GM18505 (cell line): ENCODE results near the gene AQP12B.
"Not testable (repeated sequence)": the region's sequence is repeated elsewhere in the genome, so short reads cannot be mapped to it uniquely, and the experiment has no call there.

ENCODE experiments used
- ATAC-seq: cut with Tn5 transposase; IDR thresholded peaks from one replicate; pipeline ENCODE4 v1.9.1; 2021; ENCODE audit not compliant: unreplicated experiment
- POLR2A ChIP-seq: IDR thresholded peaks from 4 replicates; pipeline ENCODE4 v1.6.1; 2011; ENCODE audit warnings: borderline replicate concordance; ENCODE audit not compliant: insufficient read depth, insufficient read length; ENCODE audit errors: extremely low read depth

AQP12B gene

DNA sequence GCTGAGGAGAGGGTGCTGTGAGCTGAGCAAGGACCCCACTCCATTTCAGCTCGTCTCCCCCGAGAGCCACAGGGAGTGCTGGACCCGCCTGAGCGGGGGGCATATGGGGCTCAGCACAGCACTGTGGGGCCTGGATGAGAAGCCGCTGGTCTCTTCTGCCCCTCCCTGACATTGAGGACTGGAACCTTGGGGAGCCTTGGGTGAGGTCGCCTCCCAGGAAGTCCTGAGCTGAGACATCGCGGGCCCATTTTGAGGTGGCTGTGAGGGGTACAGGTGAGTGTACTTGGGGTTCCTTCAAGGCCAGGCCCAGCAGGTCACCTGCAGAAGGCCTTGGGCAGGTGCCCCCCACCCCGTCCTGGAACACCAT lies 5.9 kb upstream of the AQP12B start:
- ATAC-seq = no peak
- TF ChIP-seq POLR2A = no peak

DNA sequence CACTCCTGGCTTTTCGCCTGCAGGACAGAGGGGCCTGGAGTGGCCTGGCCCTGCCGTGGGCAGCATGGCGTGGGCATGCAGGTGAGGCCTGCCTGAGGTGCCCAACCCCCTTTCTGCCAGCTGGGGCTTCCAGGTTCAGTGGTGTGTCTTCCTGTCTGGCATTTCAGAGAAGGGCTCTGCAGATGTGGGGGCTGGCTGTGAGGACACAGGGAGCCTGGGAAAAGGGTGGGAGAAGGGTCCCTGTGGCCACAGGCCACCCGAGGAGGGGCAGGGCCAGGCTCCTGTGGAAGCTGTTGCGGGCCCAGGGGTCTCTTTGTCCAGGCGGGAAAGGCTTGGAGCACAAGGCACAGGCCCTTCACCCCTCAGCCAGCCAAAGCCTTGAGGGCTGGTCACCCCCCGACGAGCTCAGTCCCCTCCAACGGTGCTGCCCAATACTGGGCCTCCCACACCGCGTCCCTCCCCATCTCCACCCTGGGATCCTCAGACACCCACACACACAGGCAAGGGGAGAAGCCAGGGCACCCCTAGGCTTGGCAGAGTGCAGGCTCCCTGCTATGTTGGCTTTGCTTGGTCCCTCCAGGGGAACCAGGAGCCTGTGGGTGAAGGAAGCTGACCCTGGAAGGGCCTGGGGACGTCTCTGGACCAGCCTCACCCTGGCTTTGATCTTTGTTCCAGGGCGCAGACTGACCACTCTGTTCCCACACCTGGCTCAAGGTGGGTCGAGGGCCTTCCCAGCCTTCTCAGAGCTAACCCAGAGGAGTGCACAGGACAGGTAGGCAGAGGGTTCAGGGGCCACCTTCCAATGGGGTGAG lies 5.3 kb upstream of the AQP12B start:
- no peak for ATAC-seq
- no peak for TF ChIP-seq POLR2A

DNA sequence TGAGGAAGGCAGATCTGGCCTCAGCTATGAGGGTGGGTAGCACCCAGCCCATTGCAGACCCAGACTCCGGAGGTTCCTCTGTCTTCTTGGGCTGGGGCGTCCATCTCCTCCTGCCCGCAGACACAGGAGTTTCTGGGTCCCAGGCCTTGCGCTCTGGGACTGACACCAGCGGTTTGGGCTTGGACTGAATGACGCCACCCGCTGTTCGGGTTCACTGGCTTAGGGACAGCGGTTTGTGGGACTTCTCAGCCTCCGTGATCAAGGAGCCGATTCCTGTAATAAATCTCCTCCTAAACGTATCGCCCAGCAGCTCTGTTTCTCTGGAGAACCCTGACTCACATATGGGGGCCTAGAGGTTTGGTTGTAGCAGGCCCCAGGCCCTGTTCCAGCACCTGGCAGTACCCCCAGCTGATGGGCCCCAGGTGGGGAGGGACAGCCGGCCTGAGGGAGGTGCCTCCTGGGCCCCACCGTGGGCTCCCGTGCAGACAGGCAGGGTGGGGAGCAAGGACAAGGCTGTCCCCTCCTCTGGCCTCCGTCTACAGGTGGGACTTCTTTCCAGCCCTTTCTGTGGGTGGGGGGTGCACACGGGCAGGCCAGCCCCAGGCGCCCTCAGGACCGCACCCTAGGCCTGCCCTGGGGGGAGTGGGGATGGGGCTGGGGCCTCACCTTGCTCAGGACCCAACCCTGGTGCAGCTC lies 4.5 kb upstream of the AQP12B start:
- no peak for TF ChIP-seq POLR2A
- no peak for ATAC-seq

DNA sequence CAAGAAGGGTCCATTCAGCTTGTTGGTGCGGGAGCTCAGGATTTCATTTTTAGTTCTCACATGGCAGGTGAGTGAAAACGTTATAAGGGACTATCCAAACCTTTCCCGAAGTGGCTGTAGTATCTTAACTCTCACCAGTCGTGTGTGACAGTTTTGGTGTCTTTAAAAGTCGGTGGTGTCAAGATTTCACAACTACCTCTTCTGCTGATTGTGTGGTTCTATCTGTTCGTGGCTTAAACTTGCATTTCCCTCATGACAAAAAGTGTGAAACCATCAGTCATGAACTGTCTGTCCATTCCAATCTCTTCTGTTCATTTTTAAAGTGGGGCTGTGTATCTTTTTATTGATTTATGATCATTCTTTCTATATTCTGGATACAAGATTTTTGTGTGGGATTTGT lies 3.8 kb upstream of the AQP12B start:
- ATAC-seq = no peak
- TF ChIP-seq POLR2A = no peak

DNA sequence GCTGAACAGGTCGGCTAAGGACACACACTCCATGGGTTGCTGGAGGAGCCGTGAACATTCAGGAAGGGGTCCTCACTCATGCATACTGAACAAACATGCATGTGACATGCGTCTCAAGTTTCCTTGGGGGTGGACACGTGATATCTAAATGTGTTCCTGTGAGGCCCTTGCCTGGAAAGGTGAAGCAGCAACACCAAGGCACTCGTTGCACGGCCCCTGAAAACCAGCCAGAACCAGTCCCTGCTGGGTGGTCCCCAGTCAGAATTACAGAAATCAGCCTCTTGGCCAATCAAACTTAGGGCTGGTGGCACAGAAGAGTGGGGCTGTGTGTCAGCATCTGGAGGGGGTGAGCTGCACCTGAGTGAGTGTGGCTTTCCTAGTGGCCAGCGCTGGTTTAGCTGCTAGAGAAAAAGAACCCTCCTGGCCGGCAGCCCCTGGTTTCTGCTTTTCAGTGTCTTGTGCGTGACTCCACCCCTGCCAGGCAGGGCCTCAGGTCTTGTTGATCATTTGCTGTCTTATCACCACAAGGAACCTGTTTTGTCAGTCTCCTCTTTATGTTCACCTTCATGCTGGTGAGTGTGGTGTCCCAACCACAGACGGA lies 3.2 kb upstream of the AQP12B start:
- no peak for TF ChIP-seq POLR2A
- ATAC-seq = no peak

DNA sequence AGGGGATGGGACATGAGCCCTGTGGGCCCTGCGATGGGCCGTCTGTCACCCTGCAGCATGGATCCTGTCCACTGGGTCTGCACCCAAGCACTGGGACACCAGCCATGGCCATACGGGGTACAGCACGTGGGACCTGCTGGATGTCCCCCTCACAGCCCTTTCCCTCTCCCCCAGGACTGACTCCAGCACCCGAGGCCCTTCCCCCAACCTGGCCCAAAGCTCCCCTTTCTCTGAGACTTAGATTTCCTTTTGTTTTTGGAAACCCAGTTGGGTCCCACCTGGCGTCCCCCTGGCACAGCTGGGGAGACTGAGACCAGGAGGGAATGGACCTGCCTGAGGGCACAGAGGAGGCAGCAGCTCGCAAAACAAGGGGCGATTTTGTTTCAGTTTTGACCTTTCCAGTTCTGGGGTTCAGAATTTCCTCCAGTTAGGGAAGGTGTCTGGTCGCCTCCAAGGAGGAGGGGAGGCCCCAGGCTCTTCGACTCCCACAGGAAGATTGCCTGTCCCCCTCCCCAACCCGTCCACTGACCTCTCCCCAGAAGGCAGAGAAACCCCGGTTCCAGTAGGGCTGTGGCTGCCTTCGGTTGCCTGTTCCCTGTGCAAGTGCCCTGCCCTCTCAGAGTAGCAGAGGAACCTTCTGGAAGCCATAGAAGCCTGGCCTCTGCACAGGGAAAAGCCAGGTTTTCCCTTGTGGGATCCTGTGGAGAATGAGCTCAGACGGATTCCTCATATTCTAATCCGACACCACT lies 1.5 kb upstream of the AQP12B start:
- not testable (repeated sequence) for ATAC-seq

DNA sequence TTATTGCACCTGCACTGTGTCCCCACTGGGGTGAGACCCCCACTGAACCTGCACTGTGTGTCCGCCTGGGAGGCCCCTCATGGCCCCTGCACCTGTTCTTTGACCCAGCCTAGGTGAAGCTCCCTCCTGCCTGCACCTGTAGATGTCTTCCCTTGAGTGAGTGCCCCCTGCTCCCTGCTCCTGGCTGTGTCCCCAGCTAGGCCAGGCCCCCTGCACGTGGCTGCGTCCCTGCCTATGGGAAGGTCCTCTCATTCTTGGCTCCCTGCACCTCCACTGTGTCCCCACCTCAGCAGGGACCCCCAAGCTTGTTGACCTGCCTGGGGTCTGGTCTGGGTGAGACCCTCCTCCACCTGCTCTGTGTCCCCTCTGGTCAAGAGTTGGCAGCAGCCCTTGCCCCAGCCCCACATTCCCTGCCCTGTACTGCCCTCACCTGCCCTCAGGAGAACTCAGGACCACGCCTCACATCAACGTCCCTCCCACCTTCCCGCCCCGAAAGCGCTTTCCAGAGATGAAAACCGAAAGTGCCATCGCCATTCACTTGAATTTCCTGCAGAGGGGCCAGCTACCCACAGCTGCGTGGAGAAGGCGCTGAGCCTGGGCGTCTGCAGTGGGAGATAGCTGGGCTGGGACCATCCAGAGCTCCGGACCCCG lies 769 bp upstream of the AQP12B start:
- ATAC-seq = not testable (repeated sequence)

DNA sequence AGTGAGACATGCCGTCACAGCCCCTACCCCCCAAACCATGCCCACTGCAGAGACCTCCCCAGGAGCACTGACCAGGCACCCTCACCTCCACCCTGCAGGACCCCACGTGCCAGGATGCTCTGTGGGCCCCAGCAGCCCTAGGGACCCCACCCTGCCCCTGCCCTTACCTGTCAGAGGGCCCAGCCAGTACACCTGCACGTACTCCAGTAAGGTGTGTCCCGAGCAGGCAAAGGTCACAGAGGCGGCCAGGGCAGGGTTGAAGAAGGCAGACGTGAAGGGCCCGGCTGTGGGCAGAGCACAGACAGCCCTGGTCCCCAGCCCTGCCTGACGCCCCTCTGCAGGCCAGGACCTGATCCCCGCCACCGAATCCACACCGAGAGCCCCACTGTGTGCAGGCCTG lies 2.5 kb downstream of the AQP12B start:
- not testable (repeated sequence) for ATAC-seq

DNA sequence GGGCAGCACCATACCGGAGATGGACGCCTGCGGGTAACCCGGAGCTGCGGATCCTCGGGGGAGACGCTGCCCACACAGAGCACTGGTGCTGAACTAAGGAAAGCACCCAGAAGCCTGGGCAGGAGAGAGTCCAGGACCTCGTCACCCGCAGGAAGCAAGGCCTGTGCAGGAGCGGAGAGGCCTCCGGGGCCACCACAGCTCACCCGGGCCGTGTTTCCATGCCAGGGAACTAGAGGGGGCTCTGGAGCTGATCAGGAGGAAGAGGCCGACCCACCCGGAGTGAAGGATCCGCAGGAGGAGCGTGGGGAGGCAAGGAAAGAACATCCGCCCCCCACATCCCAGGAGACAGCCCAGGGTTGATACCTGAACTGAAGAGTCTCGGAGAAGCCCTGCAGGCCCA lies 3.8 kb downstream of the AQP12B start:
- ATAC-seq = not testable (repeated sequence)

DNA sequence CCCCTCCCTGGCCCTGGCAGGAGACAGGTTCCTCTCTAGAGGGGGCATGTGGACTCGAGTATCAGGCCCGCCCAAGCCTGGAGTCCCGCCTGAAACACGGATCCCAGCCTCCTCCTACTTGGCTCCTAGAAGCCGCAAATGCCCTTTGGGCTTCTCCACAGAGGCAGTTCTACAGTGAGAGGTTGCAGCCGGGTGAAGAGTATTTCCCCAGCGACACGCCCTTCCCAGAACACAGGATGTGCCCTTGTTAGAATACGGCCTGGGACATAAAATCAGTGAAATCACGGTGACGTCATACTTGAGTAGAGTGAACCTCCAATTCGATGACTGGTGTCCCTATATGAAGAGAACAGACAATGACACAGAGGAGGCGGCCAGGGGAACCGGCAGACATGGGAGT lies 4.6 kb downstream of the AQP12B start:
- not testable (repeated sequence) for ATAC-seq

DNA sequence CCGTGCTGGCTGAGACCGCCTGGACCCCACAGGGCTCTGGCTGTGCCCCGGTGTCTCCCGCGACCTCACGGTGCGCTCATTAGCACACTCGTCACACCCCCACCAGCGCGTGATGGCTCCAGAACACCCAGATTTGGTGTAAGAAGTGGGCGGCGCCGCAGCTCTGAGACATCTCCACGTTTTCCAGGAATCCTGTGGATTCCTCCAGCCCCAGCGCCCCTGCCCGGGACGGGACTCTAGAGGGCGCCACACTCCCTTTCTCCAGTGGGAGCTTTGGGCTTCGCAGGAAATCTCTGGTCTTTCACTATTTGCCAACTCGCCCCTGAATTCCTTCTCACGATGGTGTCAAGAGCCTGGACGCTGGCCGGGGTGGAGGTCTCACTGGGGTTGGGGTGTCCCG lies 7.3 kb downstream of the AQP12B start:
- ATAC-seq = not testable (repeated sequence)

DNA sequence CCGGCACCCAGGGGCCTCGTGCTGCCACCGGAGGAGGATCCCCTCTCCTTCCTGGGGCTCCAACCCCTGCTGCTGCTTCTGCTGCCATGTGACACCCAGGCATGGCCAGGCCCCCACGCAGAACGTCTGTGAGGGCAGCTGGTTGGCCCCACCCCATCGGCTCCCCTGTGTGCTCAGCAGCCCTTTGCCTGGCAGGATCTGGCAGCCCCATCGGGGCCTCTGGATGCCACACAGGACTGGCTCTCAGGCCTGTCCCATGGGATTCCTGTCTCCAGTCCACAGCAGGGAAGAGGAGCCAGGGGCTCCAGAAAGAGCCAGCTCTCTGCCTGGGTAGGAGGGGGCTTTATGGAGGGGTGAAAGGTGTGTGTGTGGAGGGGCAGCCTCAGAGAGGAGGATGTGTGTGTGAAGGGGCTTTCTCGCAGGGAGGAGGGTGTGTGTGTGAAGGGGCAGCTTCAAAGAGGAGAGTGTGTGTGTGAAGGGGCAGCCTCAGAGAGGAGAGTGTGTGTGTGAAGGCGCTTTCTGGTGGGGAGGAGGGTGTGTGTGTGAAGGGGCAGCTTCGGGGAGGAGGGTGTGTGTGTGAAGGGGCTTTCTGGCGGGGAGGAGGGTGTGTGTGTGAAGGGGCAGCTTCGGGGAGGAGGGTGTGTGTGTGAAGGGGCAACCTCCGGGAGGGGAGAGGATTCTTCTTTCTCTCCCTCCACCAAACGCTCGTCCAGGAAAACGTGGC lies 8.1 kb downstream of the AQP12B start:
- ATAC-seq = not testable (repeated sequence)

DNA sequence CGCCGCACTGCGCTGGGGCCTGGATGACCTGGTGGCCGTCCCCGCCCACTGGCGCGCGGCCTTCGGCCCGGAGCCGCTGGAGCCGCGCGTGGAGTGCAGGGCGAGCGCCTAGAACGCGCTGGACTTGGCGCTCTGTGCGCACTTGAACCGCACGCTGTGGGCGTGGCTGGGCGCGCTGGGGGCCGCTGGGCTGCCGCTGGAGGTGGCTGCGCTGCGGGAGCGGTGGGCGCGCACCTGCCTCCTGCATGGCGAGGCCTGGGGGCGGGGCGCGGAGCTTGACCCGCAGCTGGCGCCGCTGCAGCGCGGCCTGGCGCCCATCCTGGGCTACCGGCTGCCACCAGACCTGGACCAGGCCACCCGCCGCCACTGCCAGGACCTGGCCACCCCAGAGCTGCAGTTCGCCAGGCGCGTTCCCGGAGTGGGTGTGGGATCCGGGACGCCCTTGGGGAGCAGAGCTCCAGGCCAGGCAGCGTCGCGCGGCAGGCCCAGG lies 9.9 kb downstream of the AQP12B start:
- no peak for ATAC-seq
- TF ChIP-seq POLR2A = no peak
